ENCODE results near the gene NAA25.

DNA sequence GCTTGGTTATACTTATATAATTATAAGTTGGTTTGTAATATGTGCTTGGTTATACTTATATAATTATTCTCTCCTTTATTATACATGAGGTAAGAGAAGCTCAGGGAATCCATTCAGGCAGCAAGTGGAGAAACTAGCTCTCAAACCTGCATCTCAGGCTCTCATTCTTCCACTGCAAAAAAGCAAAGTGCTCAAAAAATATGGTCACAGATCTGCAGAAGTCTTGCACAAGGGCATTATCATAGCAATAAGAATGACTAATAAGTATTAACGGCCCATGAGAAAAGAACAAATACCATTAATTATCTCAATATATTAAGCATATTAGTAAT is 16.3 kb upstream of the NAA25 start:
- TF ChIP-seq EZH2 (IDR thresholded peaks at IDR 0.05) (no peak), POLR2AphosphoS5 (IDR thresholded peaks at IDR 0.05; ENCODE audit: borderline replicate concordance, low read depth, low read length) (no peak), FOXP2 (optimal IDR thresholded peaks at IDR 0.05; ENCODE audit: control extremely low read depth, extremely low read length, insufficient read depth) (no peak)
